ENCODE data around the gene AOC1. TPM values are rescaled to one million over a fixed set of nuclear protein-coding genes. Genes with fewer than 3 reads are reported as not detected.

The AOC1 gene
- total RNA-seq, 1 donor from 2014 or later, result under 0.01 TPM

DNA sequence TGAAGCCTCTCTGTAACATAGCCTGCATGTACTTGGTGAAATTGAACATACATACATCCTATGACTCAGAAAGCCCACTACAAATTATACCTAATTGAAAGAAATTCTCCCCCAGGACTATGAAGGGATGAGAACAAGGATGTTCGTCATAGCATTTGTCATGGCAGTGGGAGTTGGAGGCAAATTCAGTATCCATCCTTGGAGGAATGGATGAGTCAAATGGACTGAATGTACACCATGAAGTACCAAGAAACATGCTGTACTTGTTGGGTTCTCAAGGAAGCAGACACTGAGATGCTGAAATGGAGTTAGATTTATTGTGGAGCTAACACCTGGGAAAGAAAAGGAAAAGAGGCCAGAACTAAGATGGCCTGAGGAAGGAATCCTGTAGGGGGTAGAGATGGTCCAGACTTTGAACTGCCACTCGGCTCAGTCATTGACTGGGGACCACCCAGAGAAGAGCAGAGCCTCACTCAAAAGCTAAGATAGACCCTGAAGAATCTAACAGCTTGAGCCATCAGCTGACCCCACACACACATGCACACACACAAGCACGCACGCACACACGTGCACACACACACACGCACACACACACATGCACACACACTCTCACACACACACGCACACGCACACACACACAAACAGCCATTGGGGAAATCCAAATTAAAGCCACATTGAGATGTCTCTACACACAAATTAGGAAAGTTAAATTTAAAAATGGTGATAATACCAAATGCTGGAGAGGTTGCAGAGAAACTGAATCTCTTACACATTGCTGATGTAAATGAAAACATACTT lies 22.3 kb downstream of the AOC1 start:
- FAIRE-seq (no peak), DNase-seq (ENCODE audit: low read depth) (no peak)
- Histone ChIP-seq H3K36me3 (ENCODE audit: control insufficient read depth, insufficient read depth, low read length) (no peaks in the 10 kb centered on the region), H3K27me3 (ENCODE audit: control insufficient read depth, insufficient read depth, low read length) (no peaks in the 10 kb centered on the region), H3K4me3 (ENCODE audit: low read depth, low read length) (no peak overlapping the region)
- TF ChIP-seq, protein P1, sequence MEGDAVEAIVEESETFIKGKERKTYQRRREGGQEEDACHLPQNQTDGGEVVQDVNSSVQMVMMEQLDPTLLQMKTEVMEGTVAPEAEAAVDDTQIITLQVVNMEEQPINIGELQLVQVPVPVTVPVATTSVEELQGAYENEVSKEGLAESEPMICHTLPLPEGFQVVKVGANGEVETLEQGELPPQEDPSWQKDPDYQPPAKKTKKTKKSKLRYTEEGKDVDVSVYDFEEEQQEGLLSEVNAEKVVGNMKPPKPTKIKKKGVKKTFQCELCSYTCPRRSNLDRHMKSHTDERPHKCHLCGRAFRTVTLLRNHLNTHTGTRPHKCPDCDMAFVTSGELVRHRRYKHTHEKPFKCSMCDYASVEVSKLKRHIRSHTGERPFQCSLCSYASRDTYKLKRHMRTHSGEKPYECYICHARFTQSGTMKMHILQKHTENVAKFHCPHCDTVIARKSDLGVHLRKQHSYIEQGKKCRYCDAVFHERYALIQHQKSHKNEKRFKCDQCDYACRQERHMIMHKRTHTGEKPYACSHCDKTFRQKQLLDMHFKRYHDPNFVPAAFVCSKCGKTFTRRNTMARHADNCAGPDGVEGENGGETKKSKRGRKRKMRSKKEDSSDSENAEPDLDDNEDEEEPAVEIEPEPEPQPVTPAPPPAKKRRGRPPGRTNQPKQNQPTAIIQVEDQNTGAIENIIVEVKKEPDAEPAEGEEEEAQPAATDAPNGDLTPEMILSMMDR (IDR thresholded peaks at IDR 0.05; ENCODE audit: insufficient read depth, low read length, severe bottlenecking), result no peak

DNA sequence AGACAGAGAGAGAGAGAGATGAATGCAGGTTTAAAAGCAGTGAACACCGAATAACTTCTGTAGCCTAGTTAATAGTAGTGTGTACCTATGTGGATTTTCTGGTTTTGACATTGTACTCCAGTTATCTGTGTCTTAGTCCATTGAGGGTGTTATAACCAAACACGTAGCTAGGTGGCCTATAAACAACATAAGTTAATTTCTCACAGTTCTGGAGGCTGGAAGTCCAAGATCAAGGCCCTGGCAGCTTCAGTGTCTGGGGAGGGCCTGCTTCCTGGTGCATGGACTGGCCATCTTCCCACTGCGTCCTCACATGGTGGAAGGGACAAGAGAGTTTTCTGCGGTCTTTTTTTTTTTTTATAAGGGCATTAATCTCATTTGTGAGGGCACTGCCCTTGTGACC lies 23.5 kb downstream of the AOC1 start:
- FAIRE-seq (no peak), DNase-seq (ENCODE audit: low read depth) (peak; percentile 8)
- TF ChIP-seq, protein P1 (IDR thresholded peaks at IDR 0.05; ENCODE audit: insufficient read depth, low read length, severe bottlenecking), result peak; percentile 15
- no peak overlapping the region for H3K4me3 ChIP-seq (ENCODE audit: low read depth, low read length)
- H3K36me3 ChIP-seq (ENCODE audit: control insufficient read depth, insufficient read depth, low read length), result no peaks in the 10 kb centered on the region
- H3K27me3 ChIP-seq (ENCODE audit: control insufficient read depth, insufficient read depth, low read length), result no peaks in the 10 kb centered on the region

DNA sequence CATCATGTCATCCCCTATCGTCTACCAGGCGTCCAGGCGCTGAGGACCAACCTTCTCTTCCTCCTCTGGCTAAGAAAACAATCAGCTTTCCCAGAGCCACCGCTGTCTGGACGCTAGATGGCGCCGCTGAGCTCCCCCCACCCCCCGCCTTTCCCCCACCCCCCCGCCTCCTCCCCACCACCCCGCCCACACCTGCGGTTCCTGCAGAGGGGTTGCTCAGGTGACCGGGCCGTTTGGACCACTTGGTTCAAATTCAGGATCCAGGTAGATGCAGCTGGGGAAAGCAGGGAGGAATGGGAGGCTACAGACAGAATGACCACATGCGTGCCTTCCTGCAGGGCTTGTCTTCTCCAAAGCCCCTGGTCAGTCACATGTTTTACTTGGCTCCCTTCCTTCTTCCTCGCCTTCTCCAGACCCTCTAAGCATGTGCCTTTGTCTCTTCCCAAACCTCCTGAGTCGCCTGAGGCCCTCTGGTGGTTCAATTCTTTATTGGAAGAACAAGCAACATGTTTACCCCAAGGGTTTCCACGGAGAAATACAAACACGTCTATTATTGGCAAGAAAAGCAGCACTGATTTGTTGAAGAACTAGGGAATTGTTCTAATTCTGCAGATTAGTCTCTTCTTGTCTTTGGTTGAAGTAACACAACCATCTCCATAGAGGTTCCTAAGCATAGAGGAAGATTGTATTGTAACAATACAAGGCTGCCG lies 24.7 kb downstream of the AOC1 start:
- no peak overlapping the region for H3K4me3 ChIP-seq (ENCODE audit: low read depth, low read length)
- DNase-seq (ENCODE audit: low read depth), result peak; percentile 58
- peak; percentile 36 for FAIRE-seq
- TF ChIP-seq, protein P1 (IDR thresholded peaks at IDR 0.05; ENCODE audit: insufficient read depth, low read length, severe bottlenecking), result peak; percentile 62
- H3K36me3 ChIP-seq (ENCODE audit: control insufficient read depth, insufficient read depth, low read length), result no peaks in the 10 kb centered on the region
- no peaks in the 10 kb centered on the region for H3K27me3 ChIP-seq (ENCODE audit: control insufficient read depth, insufficient read depth, low read length)

DNA sequence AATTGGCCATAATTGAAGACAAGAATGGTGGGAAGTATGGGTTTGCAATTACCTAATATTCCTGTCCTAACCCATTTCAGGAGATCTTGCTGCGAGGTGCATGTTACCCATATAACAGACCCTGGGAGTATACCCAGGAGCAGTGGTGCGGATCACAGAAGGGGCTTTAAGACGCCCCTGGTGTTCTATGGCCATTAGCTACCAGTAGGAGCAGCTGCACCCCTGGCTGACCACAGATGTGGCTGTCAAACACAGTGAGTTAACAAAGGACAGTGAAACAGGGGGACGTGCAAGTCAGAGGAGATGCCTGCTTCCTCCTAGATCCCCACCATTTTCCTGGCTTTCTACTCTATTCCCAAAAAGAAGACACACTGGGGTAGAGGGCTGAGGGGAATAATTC lies 25.2 kb downstream of the AOC1 start:
- no peaks in the 10 kb centered on the region for H3K36me3 ChIP-seq (ENCODE audit: control insufficient read depth, insufficient read depth, low read length)
- peak; percentile 18 for FAIRE-seq
- no peaks in the 10 kb centered on the region for H3K27me3 ChIP-seq (ENCODE audit: control insufficient read depth, insufficient read depth, low read length)
- TF ChIP-seq, protein P1 (IDR thresholded peaks at IDR 0.05; ENCODE audit: insufficient read depth, low read length, severe bottlenecking), result no peak
- no peak overlapping the region for H3K4me3 ChIP-seq (ENCODE audit: low read depth, low read length)
- no peak for DNase-seq (ENCODE audit: low read depth)

GRCh38 chr7:150879345-150879744 lies 27.0 kb downstream of the AOC1 start:
- FAIRE-seq (no peak), DNase-seq (ENCODE audit: low read depth) (peak; percentile 16)
- Histone ChIP-seq H3K27me3 (ENCODE audit: control insufficient read depth, insufficient read depth, low read length) (no peaks in the 10 kb centered on the region), H3K4me3 (ENCODE audit: low read depth, low read length) (no peak overlapping the region), H3K36me3 (ENCODE audit: control insufficient read depth, insufficient read depth, low read length) (no peaks in the 10 kb centered on the region)
- TF ChIP-seq, protein P1 (IDR thresholded peaks at IDR 0.05; ENCODE audit: insufficient read depth, low read length, severe bottlenecking), result no peak

Measured in bronchial epithelial cell (primary cell).